ENCODE measurements around the gene MAGI2. TPM values are rescaled to one million over a fixed set of nuclear protein-coding genes. Genes with fewer than 3 reads are reported as not detected.

MAGI2 gene
- total and polyA plus RNA-seq, 4 donors = 0.37 to 4.1 (median 1.4) TPM

GRCh38 chr7:78395298-78396036 is 1058.0 kb downstream of the MAGI2 start (continued):
- TF ChIP-seq, protein P1, sequence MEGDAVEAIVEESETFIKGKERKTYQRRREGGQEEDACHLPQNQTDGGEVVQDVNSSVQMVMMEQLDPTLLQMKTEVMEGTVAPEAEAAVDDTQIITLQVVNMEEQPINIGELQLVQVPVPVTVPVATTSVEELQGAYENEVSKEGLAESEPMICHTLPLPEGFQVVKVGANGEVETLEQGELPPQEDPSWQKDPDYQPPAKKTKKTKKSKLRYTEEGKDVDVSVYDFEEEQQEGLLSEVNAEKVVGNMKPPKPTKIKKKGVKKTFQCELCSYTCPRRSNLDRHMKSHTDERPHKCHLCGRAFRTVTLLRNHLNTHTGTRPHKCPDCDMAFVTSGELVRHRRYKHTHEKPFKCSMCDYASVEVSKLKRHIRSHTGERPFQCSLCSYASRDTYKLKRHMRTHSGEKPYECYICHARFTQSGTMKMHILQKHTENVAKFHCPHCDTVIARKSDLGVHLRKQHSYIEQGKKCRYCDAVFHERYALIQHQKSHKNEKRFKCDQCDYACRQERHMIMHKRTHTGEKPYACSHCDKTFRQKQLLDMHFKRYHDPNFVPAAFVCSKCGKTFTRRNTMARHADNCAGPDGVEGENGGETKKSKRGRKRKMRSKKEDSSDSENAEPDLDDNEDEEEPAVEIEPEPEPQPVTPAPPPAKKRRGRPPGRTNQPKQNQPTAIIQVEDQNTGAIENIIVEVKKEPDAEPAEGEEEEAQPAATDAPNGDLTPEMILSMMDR (IDR thresholded peaks at IDR 0.05; ENCODE audit: low read depth, low read length, missing input control) = no peak
- TF ChIP-seq JUND (IDR thresholded peaks at IDR 0.05) (no peak), RXRA (IDR thresholded peaks at IDR 0.05) (no peak)

DNA sequence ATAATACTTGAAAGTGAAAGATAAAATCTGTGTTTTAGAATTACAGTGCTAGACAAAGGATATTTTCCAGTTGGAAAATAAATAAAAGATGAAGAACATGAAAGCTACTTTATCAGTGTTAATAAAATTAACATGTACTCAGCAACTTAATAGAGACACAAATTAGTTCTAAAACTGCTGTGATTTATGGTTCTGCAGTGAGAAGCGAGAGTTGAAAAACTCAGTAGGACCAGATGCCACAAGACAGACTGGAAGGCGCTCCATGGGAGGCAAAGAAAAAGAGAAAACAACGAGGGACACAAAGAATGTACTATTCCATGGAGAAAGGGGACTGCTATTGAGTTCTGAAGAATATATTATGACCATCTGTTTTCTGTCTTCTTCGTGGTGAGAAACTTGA is 1064.4 kb downstream of the MAGI2 start:
- no peak for DNase-seq (ENCODE audit: low spot score)
- Histone ChIP-seq H3K9me3 (ENCODE audit: control insufficient read depth in 4 of 4, low read length in 3 of 4) (no peaks in the 10 kb centered on the region), H3K27ac (ENCODE audit: low read depth in 1 of 2, low read length in 2 of 2) (no peak overlapping the region), H3K9ac (ENCODE audit: low read depth in 1 of 2, low read length in 2 of 2) (no peak overlapping the region), H3K27me3 (ENCODE audit: control insufficient read depth in 4 of 4, insufficient read depth in 4 of 4, low read length in 3 of 4) (no peaks in the 10 kb centered on the region), H3K36me3 (ENCODE audit: control insufficient read depth in 4 of 4, insufficient read depth in 3 of 4, low read depth in 1 of 4, low read length in 3 of 4) (no peaks in the 10 kb centered on the region), H3K4me1 (ENCODE audit: control insufficient read depth in 4 of 4, insufficient read depth in 4 of 4, low read length in 3 of 4) (no peaks in the 10 kb centered on the region), H3K4me3 (ENCODE audit: low read depth in 1 of 3, low read length in 3 of 3) (no peak overlapping the region)
- TF ChIP-seq EGR1 (IDR thresholded peaks at IDR 0.05; ENCODE audit: low read depth in 2 of 2) (no peak), ZBTB33 (IDR thresholded peaks at IDR 0.05) (no peak), YY1 (IDR thresholded peaks at IDR 0.05) (no peak), SP1 (IDR thresholded peaks at IDR 0.05) (no peak), RAD21 (IDR thresholded peaks at IDR 0.05) (no peak), TAF1 (conservative IDR thresholded peaks at IDR 0.05) (no peak), NR2F2 (IDR thresholded peaks at IDR 0.05) (no peak), MAX (IDR thresholded peaks at IDR 0.05) (no peak), FOXA2 (IDR thresholded peaks at IDR 0.05) (no peak), GABPA (IDR thresholded peaks at IDR 0.05 in 1 of 2, conservative IDR thresholded peaks at IDR 0.05 in 1 of 2) (no peak), ATF3 (IDR thresholded peaks at IDR 0.05) (no peak), HNF4A (conservative IDR thresholded peaks at IDR 0.05) (no peak), JUND (IDR thresholded peaks at IDR 0.05) (no peak), HNF4G (IDR thresholded peaks at IDR 0.05) (no peak), FOXA1 (IDR thresholded peaks at IDR 0.05) (no peak), RXRA (IDR thresholded peaks at IDR 0.05) (no peak)
- TF ChIP-seq, protein P2, sequence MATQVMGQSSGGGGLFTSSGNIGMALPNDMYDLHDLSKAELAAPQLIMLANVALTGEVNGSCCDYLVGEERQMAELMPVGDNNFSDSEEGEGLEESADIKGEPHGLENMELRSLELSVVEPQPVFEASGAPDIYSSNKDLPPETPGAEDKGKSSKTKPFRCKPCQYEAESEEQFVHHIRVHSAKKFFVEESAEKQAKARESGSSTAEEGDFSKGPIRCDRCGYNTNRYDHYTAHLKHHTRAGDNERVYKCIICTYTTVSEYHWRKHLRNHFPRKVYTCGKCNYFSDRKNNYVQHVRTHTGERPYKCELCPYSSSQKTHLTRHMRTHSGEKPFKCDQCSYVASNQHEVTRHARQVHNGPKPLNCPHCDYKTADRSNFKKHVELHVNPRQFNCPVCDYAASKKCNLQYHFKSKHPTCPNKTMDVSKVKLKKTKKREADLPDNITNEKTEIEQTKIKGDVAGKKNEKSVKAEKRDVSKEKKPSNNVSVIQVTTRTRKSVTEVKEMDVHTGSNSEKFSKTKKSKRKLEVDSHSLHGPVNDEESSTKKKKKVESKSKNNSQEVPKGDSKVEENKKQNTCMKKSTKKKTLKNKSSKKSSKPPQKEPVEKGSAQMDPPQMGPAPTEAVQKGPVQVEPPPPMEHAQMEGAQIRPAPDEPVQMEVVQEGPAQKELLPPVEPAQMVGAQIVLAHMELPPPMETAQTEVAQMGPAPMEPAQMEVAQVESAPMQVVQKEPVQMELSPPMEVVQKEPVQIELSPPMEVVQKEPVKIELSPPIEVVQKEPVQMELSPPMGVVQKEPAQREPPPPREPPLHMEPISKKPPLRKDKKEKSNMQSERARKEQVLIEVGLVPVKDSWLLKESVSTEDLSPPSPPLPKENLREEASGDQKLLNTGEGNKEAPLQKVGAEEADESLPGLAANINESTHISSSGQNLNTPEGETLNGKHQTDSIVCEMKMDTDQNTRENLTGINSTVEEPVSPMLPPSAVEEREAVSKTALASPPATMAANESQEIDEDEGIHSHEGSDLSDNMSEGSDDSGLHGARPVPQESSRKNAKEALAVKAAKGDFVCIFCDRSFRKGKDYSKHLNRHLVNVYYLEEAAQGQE (IDR thresholded peaks at IDR 0.05) = no peak
- TF ChIP-seq, protein P1 (IDR thresholded peaks at IDR 0.05; ENCODE audit: low read depth, low read length, missing input control) = no peak
- WGBS = 74% methylated on average over 4 of the region's 4 CpGs

Data from liver (tissue), 9 donors.